SU-DHL-6 (cell line): ENCODE results near the gene CYSRT1.
"Not testable (repeated sequence)": the region's sequence is repeated elsewhere in the genome, so short reads cannot be mapped to it uniquely, and the experiment has no call there.

ENCODE experiments used
- H2AFZ ChIP-seq: fragments of 200-600 bp; sonication (generic); 2 replicates; pipeline ENCODE4 v1.6.1; 2014; ENCODE audit warnings: low read depth, mild to moderate bottlenecking, moderate library complexity, mixed read lengths, antibody characterized with exemption, low read length; ENCODE audit not compliant: severe bottlenecking
- H3F3A ChIP-seq: fragments of 200-600 bp; shearing (Covaris generic); 2 replicates; pipeline ENCODE4 v1.6.0; 2016; ENCODE audit warnings: antibody characterized with exemption, mild to moderate bottlenecking; ENCODE audit not compliant: insufficient read depth
- H3K27ac ChIP-seq: fragments of 200-600 bp; sonication (generic); 2 replicates; pipeline ENCODE4 v1.5.1; 2016; ENCODE audit warnings: low read depth, mild to moderate bottlenecking, low read length, moderate library complexity, mixed read lengths
- H3K27me3 ChIP-seq: fragments of 200-600 bp; sonication (generic), shearing (Covaris generic); 2 replicates; pipeline ENCODE4 v1.6.0; 2014; ENCODE audit warnings: mild to moderate bottlenecking, low read length
- H3K36me3 ChIP-seq: fragments of 200-600 bp; sonication (generic); 2 replicates; pipeline ENCODE4 v1.6.1; 2014; ENCODE audit warnings: mild to moderate bottlenecking, low read length, mixed read lengths
- H3K4me2 ChIP-seq: fragments of 300-600, 200-600 bp; shearing (Covaris generic), sonication (generic); 2 replicates; pipeline ENCODE4 v1.6.0; 2014; ENCODE audit warnings: low read length, low read depth, mild to moderate bottlenecking; ENCODE audit not compliant: poor library complexity, severe bottlenecking
- H3K4me3 ChIP-seq: fragments of 200-600 bp; sonication (generic); 2 replicates; pipeline ENCODE4 v1.5.1; 2014; ENCODE audit warnings: antibody characterized with exemption, low read length, mild to moderate bottlenecking, mixed read lengths; ENCODE audit not compliant: insufficient read depth, poor library complexity, severe bottlenecking
- H3K79me2 ChIP-seq: fragments of 200-600 bp; sonication (generic); 2 replicates; pipeline ENCODE4 v1.6.1; 2014; ENCODE audit warnings: mild to moderate bottlenecking, low read length, moderate library complexity; ENCODE audit not compliant: insufficient read depth
- H3K9ac ChIP-seq: fragments of 200-600 bp; sonication (generic); 2 replicates; pipeline ENCODE4 v1.7.0; 2014; ENCODE audit warnings: mild to moderate bottlenecking, low read length
- H3K9me2 ChIP-seq: fragments of 200-600 bp; sonication (generic); replicated peaks from 2 replicates; pipeline ENCODE4 v1.6.1; 2014; ENCODE audit warnings: low read length; ENCODE audit not compliant: insufficient read depth
- H3K9me3 ChIP-seq: fragments of 200-600 bp; sonication (generic); 2 replicates; pipeline ENCODE4 v1.6.1; 2014; ENCODE audit warnings: low read length, mixed read lengths; ENCODE audit not compliant: insufficient read depth
- H4K20me1 ChIP-seq: fragments of 200-600 bp; sonication (generic); 2 replicates; pipeline ENCODE4 v1.6.1; 2014; ENCODE audit warnings: low read depth, mild to moderate bottlenecking, antibody characterized with exemption, low read length, moderate library complexity, mixed read lengths
- CTCF ChIP-seq: fragments of 200-600 bp; sonication (generic); IDR thresholded peaks from one replicate; pipeline ENCODE4 v1.5.1; 2017; ENCODE audit warnings: antibody characterized with exemption, mild to moderate bottlenecking, low read length, moderate library complexity; ENCODE audit not compliant: insufficient read depth, poor library complexity, severe bottlenecking
- EZH2phosphoT487 ChIP-seq: fragments of 200-600 bp; sonication (generic), shearing (Covaris generic); conservative IDR thresholded peaks from 2 replicates; pipeline ENCODE4 v1.6.1; 2018; ENCODE audit warnings: mild to moderate bottlenecking, antibody characterized with exemption, low read length, moderate library complexity, mixed read lengths

Gene CYSRT1

GRCh38 chr9:137242269-137243203 is 17.6 kb downstream of the CYSRT1 start:
- H2AFZ ChIP-seq = no peak overlapping the region
- peaks cover 8% of the 10 kb centered on the region; the same call in 1 of the 2 replicates for H3K36me3 ChIP-seq
- no peak overlapping the region for H3K27ac ChIP-seq
- H3K27me3 ChIP-seq = no peaks in the 10 kb centered on the region
- H4K20me1 ChIP-seq = peaks cover 9% of the 10 kb centered on the region; the same call in 1 of the 2 replicates
- peak overlapping the region; percentile 64 for H3K4me2 ChIP-seq
- H3K4me3 ChIP-seq = peak overlapping the region; percentile 93
- H3F3A ChIP-seq = peaks cover 7% of the 10 kb centered on the region; the same call in 1 of the 2 replicates
- H3K9ac ChIP-seq = peak overlapping the region; percentile 97
- H3K9me3 ChIP-seq = no peaks in the 10 kb centered on the region
- H3K9me2 ChIP-seq = no peaks in the 10 kb centered on the region
- no peak for TF ChIP-seq CTCF
- no peak for TF ChIP-seq EZH2phosphoT487
- peaks cover 15% of the 10 kb centered on the region for H3K79me2 ChIP-seq

- not testable (repeated sequence) for H3K9ac ChIP-seq, H3K9me2 ChIP-seq, H3K4me2 ChIP-seq, H3F3A ChIP-seq, H3K9me3 ChIP-seq, H4K20me1 ChIP-seq, H2AFZ ChIP-seq, H3K27me3 ChIP-seq, H3K27ac ChIP-seq, H3K4me3 ChIP-seq, H3K36me3 ChIP-seq
- peaks cover 15% of the 10 kb centered on the region for H3K79me2 ChIP-seq
These were observed 18.3 kb downstream of the CYSRT1 start for GRCh38 chr9:137243266-137243625.

- Histone ChIP-seq H3K27me3 (no peaks in the 10 kb centered on the region), H3K9me2 (no peaks in the 10 kb centered on the region), H3K79me2 (peaks cover 15% of the 10 kb centered on the region), H3K4me3 (no peak overlapping the region), H3F3A (peaks cover 7% of the 10 kb centered on the region; the same call in 1 of the 2 replicates), H3K36me3 (peaks cover 8% of the 10 kb centered on the region; the same call in 1 of the 2 replicates), H4K20me1 (peaks cover 9% of the 10 kb centered on the region; the same call in 1 of the 2 replicates), H3K9ac (no peak overlapping the region), H3K9me3 (no peaks in the 10 kb centered on the region), H2AFZ (no peak overlapping the region), H3K27ac (no peak overlapping the region), H3K4me2 (no peak overlapping the region)
- TF ChIP-seq EZH2phosphoT487 = no peak
- TF ChIP-seq CTCF = no peak
These were observed 18.9 kb downstream of the CYSRT1 start for GRCh38 chr9:137243626-137244485.
